Activated gamma-delta T cell treated with anti-CD3 and anti-CD28 coated beads, Interleukin-2, amount 50 U/mL, for 16 hours (primary cell): Measurements from ENCODE around the gene SPESP1.

ENCODE experiments used
- DNase-seq: peaks from one replicate; pipeline ENCODE4 v3.0.0-alpha.2; 2020; ENCODE audit warnings: low read depth

SPESP1 gene

DNA sequence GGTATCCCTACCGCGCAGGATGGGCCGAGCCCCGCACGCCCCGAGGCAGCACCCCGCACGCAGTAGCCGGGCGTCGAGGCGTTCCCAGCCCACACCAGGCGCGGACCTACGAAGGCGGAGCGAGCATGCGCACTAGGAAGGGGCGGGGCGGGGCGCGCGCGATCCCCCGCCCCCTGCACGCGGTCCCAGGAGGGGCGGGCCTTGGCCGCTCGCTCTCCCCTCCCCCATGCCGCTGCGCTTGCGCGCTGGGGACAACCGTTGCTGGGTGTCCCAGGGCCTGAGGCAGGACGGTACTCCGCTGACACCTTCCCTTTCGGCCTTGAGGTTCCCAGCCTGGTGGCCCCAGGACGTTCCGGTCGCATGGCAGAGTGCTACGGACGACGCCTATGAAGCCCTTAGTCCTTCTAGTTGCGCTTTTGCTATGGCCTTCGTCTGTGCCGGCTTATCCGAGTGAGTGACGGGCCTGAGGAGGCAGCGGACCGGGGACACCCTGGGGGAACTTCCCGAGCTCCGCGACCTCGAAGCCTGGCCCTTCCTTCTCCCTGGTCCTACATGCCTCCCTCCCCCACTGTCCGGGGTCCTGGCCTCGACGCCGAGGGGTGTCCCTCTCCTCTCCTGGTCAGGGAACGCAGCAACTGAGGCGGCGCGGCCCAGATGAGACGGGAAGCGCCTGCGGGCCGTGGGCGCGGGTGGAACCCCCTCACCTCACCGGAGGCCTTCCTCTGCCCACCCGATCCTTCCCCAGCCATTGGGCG lies at the start of gene SPESP1:
TSS of gene SPESP1 (plus strand) at position 258 of the 755 bp plus-strand sequence. CDS start at position 387, 129 bp downstream.
- DNase-seq, result no peak

DNA sequence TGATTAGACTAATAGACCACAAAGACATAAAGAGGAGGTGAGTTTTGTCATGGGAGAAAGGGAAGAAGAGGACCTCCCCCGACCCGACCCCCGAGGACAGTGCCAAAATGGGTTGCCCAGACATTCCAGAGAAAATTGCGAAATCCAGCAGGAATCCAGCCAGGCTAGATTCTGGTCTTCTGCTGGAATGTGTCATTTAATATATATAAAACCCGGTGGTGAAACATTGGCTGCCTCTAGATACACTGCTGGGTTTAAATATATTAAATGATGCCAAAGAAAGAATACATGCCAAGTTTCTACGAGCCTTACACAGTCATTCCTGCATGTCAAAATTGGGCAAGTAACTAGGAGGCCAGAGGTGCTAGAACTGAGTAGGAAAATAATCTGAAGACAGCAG lies 45.3 kb upstream of the SPESP1 start:
- no peak for DNase-seq

DNA sequence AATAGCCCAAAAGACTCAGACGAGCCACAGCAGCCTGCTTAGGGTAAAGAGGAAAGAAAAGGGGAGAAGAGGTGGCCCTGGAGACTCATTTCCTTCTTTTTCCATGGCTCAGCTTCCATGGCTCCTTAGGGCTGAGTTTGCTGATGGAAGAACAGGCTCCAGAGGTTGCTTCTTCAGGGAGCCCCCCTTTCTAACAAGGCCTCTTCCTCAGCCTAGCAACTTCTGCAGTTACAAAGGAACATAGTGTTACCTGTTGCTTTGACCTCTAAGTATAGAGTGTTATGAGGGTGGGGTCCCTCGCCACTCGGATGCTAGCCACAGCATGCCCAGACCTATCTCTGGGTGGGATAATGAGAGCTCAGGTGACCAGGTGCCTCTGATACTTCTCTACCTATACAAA lies 43.2 kb upstream of the SPESP1 start:
- DNase-seq, result no peak

DNA sequence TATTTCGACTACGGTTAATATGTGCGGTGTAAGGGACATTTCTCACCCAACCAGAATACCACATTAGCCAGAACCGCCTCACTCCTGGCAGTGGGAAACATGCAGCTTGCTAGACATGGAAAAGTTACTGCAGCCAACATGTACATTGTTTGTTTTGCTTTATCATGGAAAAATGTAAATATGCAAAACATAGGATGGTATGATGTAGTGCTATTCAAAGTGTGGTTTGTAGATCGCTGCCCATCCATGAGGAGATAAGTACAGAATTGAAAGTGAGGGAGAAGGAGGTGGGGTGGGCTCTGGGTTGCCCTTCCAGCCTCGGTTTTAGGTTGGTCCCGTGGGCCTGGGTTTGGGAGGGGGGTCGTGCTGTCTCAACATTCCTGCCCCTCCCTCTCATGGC lies 42.5 kb upstream of the SPESP1 start:
- no peak for DNase-seq

DNA sequence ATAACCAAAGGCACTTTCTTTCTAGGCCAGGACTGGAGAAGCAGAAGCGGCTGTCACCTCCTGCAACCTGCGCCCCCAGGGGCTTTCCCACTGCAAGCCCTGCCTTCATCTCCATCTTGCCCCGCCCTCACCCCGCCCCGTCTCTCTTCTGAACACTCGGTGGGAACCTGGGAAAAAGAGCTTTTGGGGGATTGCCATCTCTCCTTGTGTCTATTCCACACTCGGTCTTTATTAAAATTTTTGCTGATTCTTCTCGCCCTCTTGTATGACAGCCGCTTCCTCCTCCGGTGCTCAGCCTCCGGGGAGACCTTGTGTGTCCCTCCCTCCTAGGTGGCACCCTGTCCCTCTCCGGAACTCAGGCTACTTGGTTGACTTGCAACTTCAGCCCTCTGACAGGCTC lies 41.9 kb upstream of the SPESP1 start:
- DNase-seq, result no peak

DNA sequence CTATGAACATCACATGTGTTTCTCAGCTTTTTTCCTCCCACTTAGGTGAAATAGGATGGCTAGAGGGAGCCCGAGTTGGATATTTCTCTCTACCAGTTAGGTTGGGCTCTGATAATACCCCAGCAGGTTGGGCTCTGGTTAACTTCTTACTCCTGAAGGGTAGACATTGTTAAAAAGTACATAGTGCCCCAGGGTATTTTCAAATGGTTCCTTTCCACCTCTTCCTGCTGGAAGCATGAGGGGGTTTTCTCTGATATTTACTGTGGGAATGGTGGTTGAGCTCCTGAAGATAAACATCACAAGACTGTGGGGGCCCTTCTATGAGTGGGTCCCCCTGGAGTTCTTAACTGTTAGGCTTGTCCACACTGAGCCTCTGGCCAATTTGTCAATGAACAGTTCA lies 36.1 kb upstream of the SPESP1 start:
- no peak for DNase-seq

DNA sequence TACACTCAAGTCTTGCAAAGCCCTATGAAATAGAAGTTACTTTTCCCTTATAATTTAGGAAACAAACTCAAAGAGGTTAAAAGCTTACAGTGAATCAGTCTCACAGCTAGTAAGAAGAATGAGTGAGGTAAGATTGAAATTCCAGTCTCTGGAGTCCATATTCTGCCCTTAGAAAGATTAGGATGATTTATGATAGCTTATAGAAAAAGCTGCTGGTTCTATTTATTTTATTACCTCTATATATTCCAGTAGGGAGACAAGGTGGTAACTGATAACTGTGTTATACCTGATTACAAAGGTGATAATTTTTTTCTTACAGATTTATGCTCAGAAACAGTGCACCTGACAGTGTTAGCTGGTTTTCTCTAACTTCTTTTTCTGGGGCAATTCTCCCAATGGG lies 34.1 kb upstream of the SPESP1 start:
- DNase-seq, result no peak

DNA sequence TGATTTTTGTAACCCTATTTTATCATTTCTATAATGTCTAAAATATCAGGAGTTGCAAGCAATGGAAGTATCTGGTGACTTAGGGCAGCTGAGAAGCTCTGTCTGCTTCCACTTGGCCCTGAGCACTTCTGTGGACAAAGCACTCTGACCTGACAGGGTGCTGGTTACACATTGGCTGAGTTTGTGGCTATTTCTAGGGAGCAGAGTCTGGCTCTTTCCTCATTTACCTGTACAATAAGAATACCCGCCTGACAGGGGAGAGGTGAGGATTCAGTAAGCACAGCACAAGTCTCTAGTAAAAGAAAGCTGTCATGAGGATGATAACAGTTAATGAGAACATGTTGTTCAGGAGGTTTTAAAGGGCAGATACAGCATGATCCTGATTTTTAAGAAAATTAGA lies 33.3 kb upstream of the SPESP1 start:
- DNase-seq, result no peak

DNA sequence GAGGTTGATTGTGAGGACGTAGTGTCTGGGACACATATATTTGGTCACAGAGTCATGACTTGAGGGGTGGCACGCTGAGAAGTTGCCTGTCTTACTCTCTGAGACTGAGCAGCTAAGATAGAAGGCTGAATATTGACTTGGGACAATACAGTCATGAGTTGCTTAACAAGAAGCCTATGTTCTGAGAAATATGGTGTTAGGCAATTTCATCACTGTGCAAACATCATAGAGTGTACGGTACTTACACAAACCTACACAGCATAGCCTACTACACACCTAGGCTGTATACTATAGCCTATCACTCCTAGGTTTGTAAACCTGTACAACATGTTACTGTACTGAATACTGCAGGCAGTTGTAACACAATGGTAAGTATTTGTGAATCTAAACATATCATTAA lies 30.3 kb upstream of the SPESP1 start:
- DNase-seq, result no peak

DNA sequence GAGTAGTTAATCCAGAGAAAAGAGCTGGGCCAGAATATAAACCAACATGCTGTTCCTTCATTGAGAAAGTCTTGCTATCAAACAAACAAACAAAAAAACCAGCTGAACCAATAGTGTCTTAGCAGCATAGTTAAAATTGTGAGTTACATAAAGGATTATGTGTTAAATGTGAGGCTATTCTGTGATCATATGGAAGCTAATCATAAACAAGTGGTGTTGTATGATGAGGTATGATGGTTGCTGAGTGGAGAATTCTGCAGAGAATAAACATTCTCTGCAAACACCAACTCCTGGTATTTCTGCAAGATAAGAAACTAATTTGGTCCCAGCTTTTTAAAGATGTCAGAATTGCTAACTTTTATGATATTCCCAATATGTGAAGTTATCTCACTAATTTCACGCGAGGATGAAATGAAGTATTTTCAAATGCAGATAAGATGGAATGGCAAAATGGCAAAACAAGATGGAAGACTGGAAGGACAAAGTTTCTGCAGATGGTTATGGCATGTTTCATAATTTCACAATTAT lies 22.9 kb upstream of the SPESP1 start:
- DNase-seq, result no peak

DNA sequence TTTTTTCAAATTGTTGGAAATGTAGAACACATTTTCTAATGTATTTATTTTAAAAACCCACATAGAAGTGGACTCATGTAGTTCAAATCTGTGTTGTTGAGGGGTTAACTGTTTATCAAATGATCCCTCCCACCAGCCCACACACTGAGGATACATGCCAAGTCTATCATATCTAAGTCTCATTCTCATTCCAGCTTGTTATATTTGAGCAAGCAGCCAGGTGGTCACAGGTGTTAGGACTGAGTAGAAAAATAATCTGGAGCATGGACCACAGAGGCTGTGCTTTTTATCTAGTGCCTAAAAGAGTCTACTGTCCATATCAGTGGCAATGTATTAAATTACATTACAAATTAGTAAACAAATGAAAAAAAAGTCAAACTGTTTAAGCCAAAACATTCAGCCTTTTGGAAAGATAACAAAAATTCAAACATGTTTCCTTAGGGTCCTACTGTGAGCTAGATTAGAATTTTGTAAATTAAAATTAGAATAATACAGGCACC lies 20.7 kb upstream of the SPESP1 start:
- no peak for DNase-seq

DNA sequence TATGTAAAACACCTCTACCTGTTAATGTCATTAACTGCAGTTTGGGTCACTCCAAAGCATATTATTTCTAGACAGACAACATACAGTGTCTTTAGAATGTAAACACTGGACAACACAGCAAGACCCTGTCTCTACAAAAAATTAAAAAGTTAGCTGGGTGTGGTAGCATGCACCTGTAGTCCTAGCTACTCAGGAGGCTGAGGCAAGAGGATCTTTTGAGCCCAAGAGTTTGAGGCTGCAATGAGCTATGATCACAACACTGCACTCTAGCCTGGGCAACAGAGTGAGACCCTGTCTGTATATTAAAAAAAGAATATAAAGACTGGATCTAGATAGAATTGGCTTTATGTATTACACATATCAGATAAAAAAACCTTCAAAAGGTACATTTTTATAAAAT lies 20.0 kb upstream of the SPESP1 start:
- no peak for DNase-seq

DNA sequence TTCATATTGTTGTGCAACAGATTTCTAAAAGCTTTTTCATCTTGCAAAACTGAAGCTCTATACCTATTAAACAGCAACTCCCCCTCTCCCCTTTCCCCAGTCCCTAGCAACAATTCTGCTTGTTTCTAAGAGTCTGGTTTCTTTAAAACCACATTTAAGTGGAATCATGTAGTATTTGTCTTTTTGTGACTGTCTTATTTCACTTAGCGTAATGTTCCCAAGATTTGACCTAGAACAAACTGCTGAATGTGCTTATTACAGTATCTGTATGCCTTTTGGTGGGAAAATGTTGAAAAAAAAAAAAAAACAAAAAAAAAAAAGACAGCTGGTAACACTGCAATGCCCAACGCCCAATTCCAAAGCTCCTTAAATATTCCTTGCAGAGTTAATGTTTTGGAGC lies 19.5 kb upstream of the SPESP1 start:
- no peak for DNase-seq

DNA sequence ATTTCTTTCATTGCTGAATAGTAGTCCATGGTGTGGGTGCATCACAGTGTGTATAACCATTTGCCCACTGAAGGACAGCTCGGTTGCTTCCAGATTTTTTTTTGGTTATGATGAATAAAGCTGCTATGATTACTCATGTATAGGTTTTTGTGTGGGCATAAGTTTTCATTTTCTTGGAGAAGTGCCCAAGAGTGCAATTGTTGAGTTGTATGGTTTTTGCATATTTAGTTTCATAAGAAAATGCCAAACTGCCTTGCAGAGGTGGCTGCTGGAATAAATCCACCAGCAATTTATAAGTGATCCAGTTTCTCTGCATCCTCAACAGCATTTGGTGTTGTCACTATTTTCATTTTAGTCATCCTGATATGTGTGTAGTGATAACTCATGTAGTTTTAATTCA lies 8.4 kb upstream of the SPESP1 start:
- no peak for DNase-seq

DNA sequence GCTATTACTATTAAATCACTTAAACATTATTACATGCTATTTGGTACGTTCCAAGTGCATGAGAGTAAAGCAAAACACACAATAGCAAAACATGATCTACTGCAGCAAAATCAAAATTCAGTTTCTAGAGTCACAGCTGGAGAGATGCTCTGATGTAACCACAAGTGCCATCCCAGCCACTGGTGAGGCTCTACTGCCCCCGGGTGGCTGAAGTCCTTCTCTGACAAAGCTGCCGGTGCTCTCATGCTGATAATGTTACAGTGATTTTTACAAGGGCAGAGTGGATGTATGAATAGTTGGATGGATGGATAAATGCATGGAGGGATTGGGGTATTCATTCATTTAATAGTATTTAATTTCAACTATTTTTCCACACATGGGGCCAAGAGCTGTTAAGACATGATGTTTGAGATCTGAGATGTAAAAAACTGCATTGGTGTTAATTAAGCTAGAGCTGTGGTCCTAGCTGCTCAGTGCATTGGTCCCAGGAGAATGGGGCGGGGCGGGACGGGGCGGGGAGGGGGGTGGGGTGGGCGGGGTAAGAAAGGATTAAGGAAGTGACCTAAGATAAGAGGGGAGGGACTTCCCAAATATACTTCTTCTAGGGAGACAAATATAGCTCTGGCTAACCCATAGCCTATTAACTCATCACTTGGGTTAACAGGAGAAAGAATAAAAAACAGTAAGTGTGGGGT lies 5.3 kb upstream of the SPESP1 start:
- peak; percentile 24 for DNase-seq

DNA sequence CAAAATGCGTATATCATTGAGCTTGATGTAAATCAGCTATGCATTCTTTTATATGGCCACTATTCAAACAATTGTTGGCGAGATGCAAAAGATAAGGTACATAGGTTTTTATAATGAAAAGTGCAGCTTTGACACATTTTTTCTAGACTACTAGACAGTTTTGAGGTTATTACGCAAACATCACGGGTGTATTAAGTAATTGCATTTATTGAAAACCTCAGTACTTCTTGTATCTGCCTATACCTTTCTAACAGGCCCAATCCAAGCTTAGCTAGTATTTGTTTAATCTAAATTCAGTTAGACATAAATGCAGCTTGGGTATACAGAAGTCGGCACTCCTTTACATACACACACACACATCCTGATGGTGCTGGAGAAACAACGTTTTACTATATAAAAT lies 2.7 kb downstream of the SPESP1 start:
- DNase-seq, result no peak

DNA sequence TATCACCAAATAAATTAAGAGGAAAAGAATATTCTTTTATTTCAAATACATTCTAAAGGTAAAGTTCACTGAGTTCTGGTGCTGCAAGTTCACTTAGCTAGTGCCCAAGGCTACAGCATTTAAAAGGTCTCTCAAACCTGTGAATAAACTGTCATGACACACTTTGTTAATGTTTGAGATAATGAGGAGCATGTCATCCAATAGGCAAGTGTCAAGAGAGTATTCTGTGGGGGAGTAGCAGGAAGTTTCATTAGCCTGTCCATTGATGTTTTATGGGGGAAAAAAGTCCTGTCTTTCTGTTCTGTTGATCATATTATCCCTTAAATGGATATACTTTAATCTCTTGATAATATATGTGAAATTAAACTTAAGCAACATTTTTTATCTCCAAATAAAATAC lies 4.0 kb downstream of the SPESP1 start:
- no peak for DNase-seq

DNA sequence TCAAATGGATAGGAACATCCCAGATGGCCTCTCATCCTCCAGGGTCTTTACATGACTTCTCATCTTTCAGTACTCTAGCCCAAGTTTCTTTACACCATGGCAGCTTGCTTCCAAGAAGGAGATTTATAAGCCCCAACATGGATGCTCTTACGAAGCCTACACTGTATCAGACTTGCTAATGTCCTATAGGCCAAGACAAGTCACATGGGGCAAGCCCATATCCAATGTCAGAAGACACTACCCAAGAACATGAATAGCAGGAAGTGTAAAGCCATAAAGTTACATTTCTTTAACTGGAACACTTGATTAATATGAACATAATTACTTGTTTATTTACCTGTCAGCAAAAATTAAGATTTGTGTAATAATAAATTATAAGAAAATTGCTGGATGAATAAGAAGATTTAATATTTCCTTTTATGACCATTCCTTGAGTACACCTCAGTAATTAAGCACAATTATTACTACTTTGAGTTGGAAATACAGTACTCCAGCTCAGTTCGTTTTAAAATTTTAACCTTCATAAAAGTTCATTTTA lies 5.1 kb downstream of the SPESP1 start:
- no peak for DNase-seq

DNA sequence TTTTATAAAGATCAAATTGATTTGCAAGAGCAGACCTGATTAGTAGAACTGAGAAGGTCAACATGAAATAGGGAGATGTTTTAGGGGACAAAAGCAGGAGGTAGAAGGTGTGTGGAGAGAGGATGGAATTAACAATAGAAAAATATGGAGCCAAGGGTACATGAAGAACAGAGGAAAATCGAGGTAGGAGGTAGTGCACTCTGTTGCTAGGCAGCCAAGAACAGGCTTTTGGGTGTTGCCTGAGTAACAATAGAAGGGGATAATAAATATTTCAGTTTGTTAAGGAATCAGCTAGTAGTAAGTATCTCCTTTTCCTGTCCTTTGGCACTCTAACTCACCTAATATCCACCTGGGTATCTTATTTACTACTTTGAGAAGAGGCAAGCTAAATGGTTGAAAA lies 9.2 kb downstream of the SPESP1 start:
- DNase-seq, result no peak

DNA sequence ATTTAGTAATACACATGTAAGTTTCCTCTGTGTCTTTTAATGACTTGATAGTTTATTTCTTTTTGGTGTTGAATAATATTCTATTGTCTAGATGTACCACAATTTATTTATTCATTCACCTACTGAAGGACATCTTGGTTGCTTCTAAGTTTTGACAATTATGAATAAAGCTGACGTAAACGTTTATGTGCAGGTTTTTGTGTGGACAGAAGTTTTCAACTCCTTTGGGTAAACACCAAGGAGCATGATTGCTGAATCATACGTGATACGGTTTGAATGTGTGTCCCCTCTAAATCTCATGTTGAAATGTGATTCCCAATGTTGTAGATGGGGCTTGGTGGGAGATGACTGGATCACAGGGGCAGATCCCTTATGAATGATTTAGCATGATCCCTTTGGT lies 21.5 kb downstream of the SPESP1 start:
- DNase-seq, result no peak

DNA sequence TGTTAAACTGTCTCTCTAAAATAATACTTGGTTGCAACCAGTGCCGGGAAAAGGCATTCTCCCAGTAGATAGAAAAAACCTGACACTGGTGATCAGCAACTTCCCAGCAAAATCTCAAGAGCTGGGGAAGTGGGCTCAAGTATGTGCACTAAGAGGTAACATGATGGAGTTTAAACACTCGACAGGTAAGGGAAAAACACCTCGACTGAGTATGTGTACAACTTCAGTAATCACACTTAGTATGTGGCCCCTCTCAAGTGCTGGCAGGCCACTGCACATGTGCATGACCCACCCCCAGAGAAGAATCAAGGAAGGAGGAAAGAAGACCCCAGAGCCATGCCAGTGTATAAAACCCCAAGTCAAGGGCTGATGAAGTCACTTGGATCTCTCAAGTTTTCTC lies 27.4 kb downstream of the SPESP1 start:
- DNase-seq, result no peak

DNA sequence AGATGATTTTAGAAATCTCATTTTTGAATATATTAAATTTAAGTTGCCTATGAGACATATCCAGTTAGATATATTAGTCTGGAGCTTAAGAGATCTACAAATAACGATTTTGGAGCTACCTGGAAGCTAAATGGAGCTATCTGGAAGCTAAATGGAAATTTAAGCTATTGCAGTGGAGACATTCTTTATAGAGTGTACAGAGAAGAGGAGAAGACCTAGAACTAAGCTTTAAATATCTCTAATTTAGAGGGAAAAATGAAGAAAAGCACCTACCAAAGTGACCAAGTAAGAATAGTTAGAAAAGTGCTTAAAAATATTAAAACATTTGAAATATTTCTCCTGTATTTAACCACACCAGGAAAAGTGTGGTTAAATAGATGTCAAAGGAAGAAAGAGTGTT lies 28.3 kb downstream of the SPESP1 start:
- no peak for DNase-seq

DNA sequence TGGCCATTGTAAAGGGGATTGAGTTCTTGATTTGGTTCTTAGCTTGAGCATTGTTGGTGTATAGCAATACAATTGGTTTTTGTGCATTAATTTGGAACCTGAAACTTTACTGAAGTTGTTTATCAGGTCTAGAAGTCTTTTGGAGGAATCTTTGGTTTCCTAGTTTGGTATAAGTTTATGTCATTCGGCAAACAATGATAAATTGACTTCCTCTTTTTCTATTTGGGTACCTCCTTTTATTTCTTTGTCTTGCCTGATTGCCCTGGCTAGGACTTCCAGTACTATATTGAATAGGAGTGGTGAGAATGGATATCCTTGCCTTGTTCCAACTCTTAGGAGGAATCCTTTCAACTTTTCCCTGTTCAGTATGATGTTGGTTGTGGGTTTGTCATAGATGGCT lies 32.1 kb downstream of the SPESP1 start:
- no peak for DNase-seq
